Endodermal cell (in vitro differentiated cells): ENCODE data around the gene SPHKAP. TPM values are rescaled to one million over a fixed set of nuclear protein-coding genes. Genes with fewer than 3 reads are reported as not detected.

Experiments used
- DNase-seq: peaks from one replicate; pipeline ENCODE4 v3.0.0-alpha.2; 2017
- H3K27ac ChIP-seq: 2 replicates; pipeline ENCODE4 v1.5.1; 2013; ENCODE audit warnings: mild to moderate bottlenecking, low read depth, low read length, moderate library complexity
- H3K27me3 ChIP-seq: 2 replicates; pipeline ENCODE4 v1.6.1; 2013; ENCODE audit warnings: mild to moderate bottlenecking, low read length, moderate library complexity; ENCODE audit not compliant: insufficient read depth, control insufficient read depth, poor library complexity, severe bottlenecking
- H3K36me3 ChIP-seq: 2 replicates; pipeline ENCODE4 v1.7.0; 2013; ENCODE audit warnings: mild to moderate bottlenecking, low read length, moderate library complexity; ENCODE audit not compliant: control insufficient read depth, insufficient read depth
- H3K4me1 ChIP-seq: one replicate; pipeline ENCODE4 v1.7.0; 2013; ENCODE audit warnings: low read length; ENCODE audit not compliant: control insufficient read depth, insufficient read depth
- H3K4me3 ChIP-seq: 2 replicates; pipeline ENCODE4 v1.5.1; 2013; ENCODE audit warnings: mild to moderate bottlenecking, low read length, moderate library complexity
- H3K9ac ChIP-seq: 2 replicates; pipeline ENCODE4 v1.6.1; 2013; ENCODE audit warnings: mild to moderate bottlenecking, low read length, moderate library complexity; ENCODE audit not compliant: poor library complexity, severe bottlenecking; ENCODE audit errors: extremely low read depth
- H3K9me3 ChIP-seq: 2 replicates; pipeline ENCODE4 v1.6.1; 2013; ENCODE audit warnings: mild to moderate bottlenecking, low read length, moderate library complexity; ENCODE audit not compliant: control insufficient read depth
- H3K27ac Mint-ChIP-seq: 2 replicates; pipeline ENCODE4 v1.8.0; 2020; ENCODE audit warnings: mixed read lengths
- H3K27me3 Mint-ChIP-seq: 2 replicates; pipeline ENCODE4 v1.8.0; 2021; ENCODE audit warnings: mild to moderate bottlenecking, mixed read lengths; ENCODE audit not compliant: insufficient read depth
- H3K36me3 Mint-ChIP-seq: 2 replicates; pipeline ENCODE4 v1.8.0; 2020; ENCODE audit warnings: low read depth, mixed read lengths
- H3K4me1 Mint-ChIP-seq: 2 replicates; pipeline ENCODE4 v1.8.0; 2020; ENCODE audit warnings: mixed read lengths
- H3K4me3 Mint-ChIP-seq: 2 replicates; pipeline ENCODE4 v1.8.0; 2020; ENCODE audit warnings: mild to moderate bottlenecking, moderate library complexity, mixed read lengths
- H3K9me3 Mint-ChIP-seq: 2 replicates; pipeline ENCODE4 v1.8.0; 2020; ENCODE audit warnings: mild to moderate bottlenecking, mixed read lengths
- CTCF ChIP-seq: fragments of 200-600 bp; sonication (generic); conservative IDR thresholded peaks from 2 replicates; pipeline ENCODE4 v1.5.0; 2021; ENCODE audit warnings: antibody characterized with exemption, mild to moderate bottlenecking
- WGBS, 2 experiments: methylation state at CpG; one replicate each; pipeline versions ENCODE4 v1.1.5 to v1.1.7; 2013; ENCODE audit warnings: missing lambda C conversion rate in 2 of 2, mixed read lengths in 1 of 2; ENCODE audit not compliant: insufficient coverage in 1 of 2, insufficient read length in 1 of 2; 5-methylcytosine and 5-hydroxymethylcytosine counted together
- total RNA-seq, 2 donors: library from RNA; stranded (reverse); fragmentation: NEBNext Ultra II Directional in 1 of 2; extraction: Animal tissue kit (Norgen Biotek cat#: 25700) in 1 of 2; gene quantifications; 2 replicates in 1 of 2; 3 replicates in 1 of 2; pipeline ENCODE4 v1.2.1, GENCODE V29; 2021

Gene SPHKAP
- total RNA-seq, 2 donors from 2014 or later, result 0.18 TPM; not detected in 1

- no peak overlapping the region for H3K9ac ChIP-seq
- no peaks in the 10 kb centered on the region for H3K36me3 ChIP-seq
- Mint-ChIP-seq H3K9me3 (no peaks in the 10 kb centered on the region), H3K27ac (no peak overlapping the region), H3K4me3 (no peak overlapping the region), H3K4me1 (peaks cover 3% of the 10 kb centered on the region), H3K27me3 (peaks cover 3% of the 10 kb centered on the region), H3K36me3 (no peaks in the 10 kb centered on the region)
- no peaks in the 10 kb centered on the region for H3K4me1 ChIP-seq
- TF ChIP-seq CTCF, result no peak
- WGBS, 2 experiments, result 86% methylated on average over 1 of the region's 1 CpG; no CpG with 5 or more reads in 1 of the 2 experiments
- no peaks in the 10 kb centered on the region for H3K27me3 ChIP-seq
- no peak overlapping the region for H3K27ac ChIP-seq
- DNase-seq, result no peak
- H3K4me3 ChIP-seq, result no peak overlapping the region
- no peaks in the 10 kb centered on the region for H3K9me3 ChIP-seq
Observed at GRCh38 chr2:227933884-227934283, 247.6 kb downstream of the SPHKAP start.

GRCh38 chr2:227932403-227932802 is 249.1 kb downstream of the SPHKAP start:
- DNase-seq, result no peak
- peaks cover 3% of the 10 kb centered on the region for H3K27me3 Mint-ChIP-seq
- H3K4me3 ChIP-seq, result no peak overlapping the region
- H3K9ac ChIP-seq, result no peak overlapping the region
- no peak for TF ChIP-seq CTCF
- no peaks in the 10 kb centered on the region for H3K9me3 Mint-ChIP-seq
- peaks cover 4% of the 10 kb centered on the region for H3K9me3 ChIP-seq
- no peak overlapping the region for H3K4me3 Mint-ChIP-seq
- no peaks in the 10 kb centered on the region for H3K27me3 ChIP-seq
- no peak overlapping the region for H3K27ac Mint-ChIP-seq
- no peaks in the 10 kb centered on the region for H3K4me1 ChIP-seq
- H3K36me3 ChIP-seq, result no peaks in the 10 kb centered on the region
- 90 to 93% methylated on average over 2 of the region's 2 CpGs for WGBS, 2 experiments
- H3K27ac ChIP-seq, result no peak overlapping the region
- H3K36me3 Mint-ChIP-seq, result no peaks in the 10 kb centered on the region
- peaks cover 3% of the 10 kb centered on the region for H3K4me1 Mint-ChIP-seq

GRCh38 chr2:227932001-227932400 is 249.5 kb downstream of the SPHKAP start:
- peaks cover 8% of the 10 kb centered on the region for H3K9me3 ChIP-seq
- H3K4me1 Mint-ChIP-seq, result peaks cover 3% of the 10 kb centered on the region
- no peak overlapping the region for H3K4me3 Mint-ChIP-seq
- H3K4me3 ChIP-seq, result no peak overlapping the region
- no peaks in the 10 kb centered on the region for H3K9me3 Mint-ChIP-seq
- H3K27me3 ChIP-seq, result no peaks in the 10 kb centered on the region
- H3K9ac ChIP-seq, result no peak overlapping the region
- H3K27me3 Mint-ChIP-seq, result peaks cover 3% of the 10 kb centered on the region
- TF ChIP-seq CTCF, result no peak
- WGBS, 2 experiments, result 90 to 96% methylated on average over 3 to 6 of the region's 6 CpGs
- no peaks in the 10 kb centered on the region for H3K36me3 Mint-ChIP-seq
- H3K27ac Mint-ChIP-seq, result no peak overlapping the region
- H3K36me3 ChIP-seq, result no peaks in the 10 kb centered on the region
- no peak overlapping the region for H3K27ac ChIP-seq
- H3K4me1 ChIP-seq, result no peaks in the 10 kb centered on the region
- DNase-seq, result no peak
